Glomerular visceral epithelial cell (primary cell): Measurements from ENCODE around the gene CFAP20.

Source experiments
- DNase-seq: peaks from one replicate; pipeline ENCODE4 v3.0.0-alpha.2; 2016; ENCODE audit errors: extremely low spot score

CFAP20 gene

GRCh38 chr16:58124601-58124915, 4.6 kb downstream of the CFAP20 start:
- DNase-seq = no peak

- no peak for DNase-seq
These were observed 5.1 kb downstream of the CFAP20 start for GRCh38 chr16:58123896-58124600.

GRCh38 chr16:58121132-58121531, 8.0 kb downstream of the CFAP20 start:
- DNase-seq = no peak

GRCh38 chr16:58120234-58120633, 8.9 kb downstream of the CFAP20 start:
- DNase-seq = no peak

GRCh38 chr16:58119509-58119845, 9.7 kb downstream of the CFAP20 start:
- DNase-seq = no peak

GRCh38 chr16:58118801-58119508, 10.2 kb downstream of the CFAP20 start:
- DNase-seq = no peak

GRCh38 chr16:58116529-58116928, 12.7 kb downstream of the CFAP20 start:
- no peak for DNase-seq

- DNase-seq = no peak
These were observed 13.1 kb downstream of the CFAP20 start for GRCh38 chr16:58116081-58116480.

GRCh38 chr16:58114827-58115825, 14.1 kb downstream of the CFAP20 start:
- DNase-seq = no peak

- no peak for DNase-seq
These were observed 17.9 kb downstream of the CFAP20 start for GRCh38 chr16:58111302-58111627.

GRCh38 chr16:58110571-58111301, 18.4 kb downstream of the CFAP20 start:
- DNase-seq = peak; percentile 94

- DNase-seq = no peak
These were observed 19.3 kb downstream of the CFAP20 start for GRCh38 chr16:58109881-58110280.

- no peak for DNase-seq
These were observed 19.9 kb downstream of the CFAP20 start for GRCh38 chr16:58109330-58109729.

GRCh38 chr16:58107709-58108108, 21.5 kb downstream of the CFAP20 start:
- no peak for DNase-seq

- DNase-seq = no peak
These were observed 22.0 kb downstream of the CFAP20 start for GRCh38 chr16:58107228-58107627.

GRCh38 chr16:58105631-58106030, 23.6 kb downstream of the CFAP20 start:
- DNase-seq = peak; percentile 31

- no peak for DNase-seq
These were observed 26.4 kb downstream of the CFAP20 start for GRCh38 chr16:58102665-58103392.

GRCh38 chr16:58099956-58100300, 29.3 kb downstream of the CFAP20 start:
- DNase-seq = no peak

GRCh38 chr16:58099097-58099955, 29.9 kb downstream of the CFAP20 start:
- DNase-seq = no peak
